Lower leg skin (tissue), 4 donors: ENCODE results near the gene ANKRD9. TPM values are rescaled to one million over a fixed set of nuclear protein-coding genes. Genes with fewer than 3 reads are reported as not detected.
"Not testable (repeated sequence)": the region's sequence is repeated elsewhere in the genome, so short reads cannot be mapped to it uniquely, and the experiment has no call there.

Source experiments
- DNase-seq, 2 donors: peaks; one replicate each; pipeline ENCODE4 v3.0.0-alpha.2; 2019; ENCODE audit warnings: low spot score in 2 of 2
- H3K4me3 ChIP-seq: fragments of 200-600 bp; sonication (generic); 2 replicates; pipeline ENCODE4 v1.5.1; 2017; ENCODE audit warnings: mild to moderate bottlenecking, low read depth; ENCODE audit not compliant: poor library complexity, severe bottlenecking
- POLR2A ChIP-seq, 2 donors: fragments of 450-650 bp; IDR thresholded peaks; one replicate each; pipeline ENCODE4 v1.6.1; 2016 to 2017; ENCODE audit warnings: antibody characterized with exemption in 2 of 2, mild to moderate bottlenecking in 1 of 2, moderate library complexity in 1 of 2
- WGBS, 2 donors: methylation state at CpG; one replicate each; pipeline ENCODE4 v1.1.5; 2018; 5-methylcytosine and 5-hydroxymethylcytosine counted together
- intact Hi-C: fragments of 100-400 bp; cut with DNase I; formaldehyde crosslinking; loops from one replicate; pipeline ENCODE4 v1.15.0; 2023; ENCODE audit warnings: low total_unique reads
- total RNA-seq, 4 donors: library from RNA; depleted of rRNA; stranded (reverse); fragments of >200 nt; gene quantifications; one replicate each; pipeline ENCODE4 v1.1.0, GENCODE V29; 2016
- TF ChIP-seq, protein P1 (sequence below), 3 donors: fragments of 450-650 bp; IDR thresholded peaks; one replicate each; pipeline ENCODE4 v1.5.1; 2016; ENCODE audit warnings: antibody characterized with exemption in 3 of 3, mild to moderate bottlenecking in 3 of 3, moderate library complexity in 2 of 3

Gene ANKRD9
- total RNA-seq, 4 donors from 2014 or later = 64.6 to 135 (median 69.4) TPM

DNA sequence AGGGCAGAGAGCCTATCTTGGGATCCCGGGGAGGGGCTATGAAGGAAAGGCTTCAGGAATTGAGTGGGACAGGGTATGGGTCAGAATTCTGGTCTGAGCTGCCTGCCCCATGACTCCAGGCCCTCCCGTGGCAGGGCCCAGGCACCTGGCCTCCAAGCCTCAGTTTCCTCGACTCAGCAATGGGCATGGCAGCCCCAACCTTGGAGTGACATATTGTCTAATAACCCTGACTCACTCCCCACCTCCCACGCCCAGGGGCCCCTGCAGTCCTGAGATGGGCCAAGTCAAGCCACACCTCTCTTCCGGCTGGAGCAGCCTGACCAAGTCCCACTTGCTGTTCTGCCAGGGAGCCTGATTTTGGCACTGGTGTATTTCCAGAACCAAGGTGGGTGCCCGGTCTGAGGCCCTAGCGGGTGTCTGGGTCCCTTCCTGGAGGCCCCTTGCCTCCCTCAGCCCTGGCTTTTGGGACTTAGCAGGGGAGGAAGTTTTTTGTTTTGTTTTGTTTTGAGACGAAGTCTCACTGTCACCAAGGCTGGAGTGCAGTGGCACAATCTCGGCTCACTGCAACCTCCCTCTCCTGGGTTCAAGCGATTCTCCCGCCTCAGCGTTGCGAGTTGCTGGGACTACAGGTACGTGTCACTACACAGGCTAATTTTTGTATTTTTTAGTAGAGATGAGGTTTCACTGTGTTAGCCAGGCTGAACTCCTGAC lies 42.6 kb upstream of the ANKRD9 start:
- no peak for DNase-seq
- intact Hi-C loops = no loop called here
- no peak for TF ChIP-seq POLR2A (IDR thresholded peaks at IDR 0.05)
- 57 to 60% methylated on average over 13 to 14 of the region's 14 CpGs for WGBS, 2 donors
- H3K4me3 ChIP-seq = no peak overlapping the region

DNA sequence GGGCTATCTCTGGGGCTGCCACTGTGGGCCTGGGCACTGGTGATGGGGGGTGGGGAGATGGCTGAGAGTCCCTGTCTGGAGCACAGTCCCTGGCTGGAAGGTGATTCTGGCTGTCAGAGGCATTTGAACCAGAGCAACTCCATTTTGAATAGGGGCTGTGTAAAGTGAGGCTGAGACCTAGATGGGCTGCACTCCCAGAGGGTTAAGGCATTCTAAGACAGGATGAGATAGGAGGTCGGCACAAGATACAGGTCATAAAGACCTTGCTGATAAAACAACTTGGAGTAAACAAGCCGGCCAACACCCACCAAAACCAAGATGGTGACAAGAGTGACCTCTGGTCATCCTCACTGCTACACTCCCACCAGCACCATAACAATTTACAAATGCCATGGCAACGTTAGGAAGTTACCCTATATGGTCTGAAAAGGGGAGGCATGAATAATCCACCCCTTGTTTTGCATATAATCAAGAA lies 41.4 kb upstream of the ANKRD9 start:
- H3K4me3 ChIP-seq, intact Hi-C loops, DNase-seq: not testable (repeated sequence)
- 78 to 81% methylated on average over 3 of the region's 3 CpGs for WGBS, 2 donors

DNA sequence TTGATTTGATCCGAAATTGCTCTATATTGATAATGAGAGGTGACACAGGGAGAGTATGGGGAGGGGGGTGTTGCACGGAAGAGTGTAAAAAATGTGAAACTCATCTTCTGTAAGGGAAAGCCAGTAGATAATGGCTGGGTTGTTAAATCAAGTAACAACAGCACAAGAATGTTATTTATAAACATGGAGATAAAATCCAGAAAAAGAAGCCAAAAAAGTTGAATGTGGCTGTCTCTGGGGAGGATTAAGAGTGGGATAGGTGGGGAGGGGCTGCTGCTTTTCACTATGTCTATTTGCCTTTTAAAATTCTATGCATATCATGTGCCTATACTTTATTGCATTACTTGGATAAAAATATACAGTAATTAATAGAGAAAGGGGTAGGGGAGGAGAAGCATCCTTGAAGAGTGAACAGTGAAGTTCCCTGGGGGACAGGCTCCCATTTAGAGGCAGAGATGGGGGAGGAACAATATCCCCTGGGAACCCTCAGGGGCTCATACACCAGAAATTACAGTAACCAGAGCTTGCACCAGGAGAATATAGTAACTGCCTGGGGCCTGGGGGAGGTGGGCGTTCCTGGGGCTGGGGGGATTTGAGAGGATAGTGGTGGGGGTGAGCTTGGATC lies 39.2 kb upstream of the ANKRD9 start:
- whole genome bisulfite sequencing, 2 donors = 50 to 65% methylated on average over 3 of the region's 3 CpGs

DNA sequence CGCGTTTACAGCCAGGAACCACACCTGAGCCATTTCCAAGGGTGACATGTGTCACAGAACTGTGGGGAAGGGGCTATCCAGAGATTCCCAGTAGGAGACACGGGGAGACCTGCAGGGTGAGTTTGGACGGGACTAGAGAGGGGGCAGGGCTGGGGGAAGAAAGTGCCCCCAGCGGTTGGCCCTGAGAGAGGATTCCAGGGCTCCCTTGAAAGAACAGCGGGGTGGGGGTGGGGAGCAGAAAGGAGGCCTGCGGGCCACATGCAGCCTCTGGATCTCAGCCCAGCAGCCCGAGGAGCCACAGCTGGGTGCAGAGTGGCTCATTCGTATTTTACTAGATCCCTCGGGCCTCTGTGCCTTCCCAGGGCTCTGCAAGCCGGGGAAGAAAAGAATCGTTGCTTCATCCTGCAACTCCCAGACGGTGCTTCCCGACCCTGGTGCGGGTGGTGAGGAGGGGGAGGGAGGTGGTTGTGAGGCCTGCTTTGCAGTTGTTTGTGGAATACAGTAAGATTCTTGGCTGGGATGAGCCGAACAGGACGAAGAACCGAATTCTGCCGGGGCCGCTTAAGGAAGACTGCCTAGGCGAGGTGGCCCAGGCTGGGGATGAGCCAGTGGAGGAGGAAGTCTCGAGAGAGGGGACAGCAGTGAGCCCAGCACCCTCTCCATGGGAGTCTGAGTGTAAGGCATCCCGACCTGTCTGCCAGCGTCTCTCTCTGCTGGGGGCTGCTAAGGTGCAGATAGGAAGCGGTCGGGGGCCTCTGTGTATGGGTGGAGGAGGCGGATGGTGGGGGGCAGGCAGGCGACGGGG lies 36.1 kb upstream of the ANKRD9 start:
- TF ChIP-seq POLR2A (IDR thresholded peaks at IDR 0.05) = no peak
- TF ChIP-seq, protein P1, sequence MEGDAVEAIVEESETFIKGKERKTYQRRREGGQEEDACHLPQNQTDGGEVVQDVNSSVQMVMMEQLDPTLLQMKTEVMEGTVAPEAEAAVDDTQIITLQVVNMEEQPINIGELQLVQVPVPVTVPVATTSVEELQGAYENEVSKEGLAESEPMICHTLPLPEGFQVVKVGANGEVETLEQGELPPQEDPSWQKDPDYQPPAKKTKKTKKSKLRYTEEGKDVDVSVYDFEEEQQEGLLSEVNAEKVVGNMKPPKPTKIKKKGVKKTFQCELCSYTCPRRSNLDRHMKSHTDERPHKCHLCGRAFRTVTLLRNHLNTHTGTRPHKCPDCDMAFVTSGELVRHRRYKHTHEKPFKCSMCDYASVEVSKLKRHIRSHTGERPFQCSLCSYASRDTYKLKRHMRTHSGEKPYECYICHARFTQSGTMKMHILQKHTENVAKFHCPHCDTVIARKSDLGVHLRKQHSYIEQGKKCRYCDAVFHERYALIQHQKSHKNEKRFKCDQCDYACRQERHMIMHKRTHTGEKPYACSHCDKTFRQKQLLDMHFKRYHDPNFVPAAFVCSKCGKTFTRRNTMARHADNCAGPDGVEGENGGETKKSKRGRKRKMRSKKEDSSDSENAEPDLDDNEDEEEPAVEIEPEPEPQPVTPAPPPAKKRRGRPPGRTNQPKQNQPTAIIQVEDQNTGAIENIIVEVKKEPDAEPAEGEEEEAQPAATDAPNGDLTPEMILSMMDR (IDR thresholded peaks at IDR 0.05) = no peak
- no peak for DNase-seq
- H3K4me3 ChIP-seq = no peak overlapping the region
- WGBS, 2 donors = 34 to 50% methylated on average over 29 of the region's 29 CpGs
- intact Hi-C loops = no loop called here

More for the DNA sequence above, 39.2 kb upstream of the ANKRD9 start:
- TF ChIP-seq, protein P1 (IDR thresholded peaks at IDR 0.05) = no peak
- TF ChIP-seq POLR2A (IDR thresholded peaks at IDR 0.05) = no peak
- H3K4me3 ChIP-seq = no peak overlapping the region
- intact Hi-C loops = no loop called here
- no peak for DNase-seq

DNA sequence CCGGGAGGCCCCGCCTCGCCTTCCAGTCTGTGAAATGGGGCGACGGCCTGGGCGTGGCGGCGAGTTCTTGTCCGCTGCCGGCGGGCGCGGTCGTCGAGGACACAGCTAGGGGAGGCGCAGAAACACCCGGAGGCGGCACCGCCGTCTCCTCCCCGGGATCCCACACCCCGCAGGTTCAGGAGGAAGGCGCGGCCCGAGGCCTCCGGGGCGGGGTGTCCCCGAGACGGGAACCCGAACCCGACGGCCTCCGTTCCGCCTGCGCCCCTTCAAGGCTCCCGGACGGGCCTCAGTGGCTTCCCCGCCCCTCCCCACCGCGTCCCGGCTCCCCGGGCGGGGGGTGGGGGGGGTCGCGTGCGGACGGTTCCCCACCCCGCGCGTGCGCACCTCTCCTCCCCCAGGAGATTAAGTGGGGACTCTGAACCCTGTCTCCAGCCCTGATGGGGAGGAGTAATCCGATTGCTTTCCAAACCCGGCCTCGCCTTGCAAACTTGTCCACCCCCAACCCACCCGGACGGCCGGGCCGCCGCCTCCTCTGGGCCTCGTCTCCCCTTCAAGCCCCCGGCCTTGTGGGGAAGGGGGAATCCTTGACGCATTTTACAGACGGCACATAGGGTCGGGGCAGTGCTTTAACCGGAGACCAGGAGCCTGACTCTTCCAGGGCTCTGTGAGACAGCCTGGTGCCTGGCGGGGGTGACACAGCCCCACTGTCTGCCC lies 35.3 kb upstream of the ANKRD9 start:
- intact Hi-C loops = no loop called here
- no peak overlapping the region for H3K4me3 ChIP-seq

More for the DNA sequence above, 35.3 kb upstream of the ANKRD9 start:
- TF ChIP-seq POLR2A (IDR thresholded peaks at IDR 0.05) = no peak
- TF ChIP-seq, protein P1 (IDR thresholded peaks at IDR 0.05) = no peak
- DNase-seq = no peak
- WGBS, 2 donors = 7 to 27% methylated on average over 4 to 34 of the region's 66 CpGs
